Endothelial cell of hepatic sinusoid (primary cell): Measurements from ENCODE around the gene FOXC2.

Experiments
- in situ Hi-C: cut with HindIII; loops from 2 replicates; pipeline ENCODE4 v1.10.0; 2017; ENCODE audit warnings: low sequenced_read_pairs

FOXC2 gene

GRCh38 chr16:86566601-86566965, at the start of gene FOXC2:
FOXC2 (plus strand) TSS chr16:86566829; CDS start chr16:86567336, 507 bp downstream.
- in situ Hi-C loops = loop anchor here (25.0 kb wide), 1 partner anchor 696 kb away; no protein-coding TSS in a partner anchor

DNA sequence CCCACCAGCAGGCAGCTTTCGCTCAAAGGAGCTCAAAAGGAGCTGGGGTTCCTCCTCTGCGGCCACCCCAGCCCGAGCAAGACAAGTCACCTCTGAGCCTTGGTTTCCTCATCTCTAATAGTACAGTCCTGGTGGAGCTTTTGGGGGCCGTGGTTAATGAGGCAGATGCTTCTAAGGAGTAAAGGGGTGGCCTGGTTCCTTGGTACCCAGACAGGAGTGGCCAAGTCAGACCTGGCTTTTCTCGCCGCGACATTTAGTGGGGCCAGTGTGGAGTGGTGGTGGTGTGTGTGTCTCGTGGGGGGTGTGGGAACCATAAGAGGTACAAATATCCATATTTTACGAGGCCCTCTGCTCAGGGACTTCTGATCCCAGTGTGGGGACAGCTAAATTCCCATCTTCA, 49.6 kb upstream of the FOXC2 start:
- in situ Hi-C loops = loop anchor here (5.0 kb wide), 3 partner anchors 125 to 445 kb away; no protein-coding TSS in a partner anchor

DNA sequence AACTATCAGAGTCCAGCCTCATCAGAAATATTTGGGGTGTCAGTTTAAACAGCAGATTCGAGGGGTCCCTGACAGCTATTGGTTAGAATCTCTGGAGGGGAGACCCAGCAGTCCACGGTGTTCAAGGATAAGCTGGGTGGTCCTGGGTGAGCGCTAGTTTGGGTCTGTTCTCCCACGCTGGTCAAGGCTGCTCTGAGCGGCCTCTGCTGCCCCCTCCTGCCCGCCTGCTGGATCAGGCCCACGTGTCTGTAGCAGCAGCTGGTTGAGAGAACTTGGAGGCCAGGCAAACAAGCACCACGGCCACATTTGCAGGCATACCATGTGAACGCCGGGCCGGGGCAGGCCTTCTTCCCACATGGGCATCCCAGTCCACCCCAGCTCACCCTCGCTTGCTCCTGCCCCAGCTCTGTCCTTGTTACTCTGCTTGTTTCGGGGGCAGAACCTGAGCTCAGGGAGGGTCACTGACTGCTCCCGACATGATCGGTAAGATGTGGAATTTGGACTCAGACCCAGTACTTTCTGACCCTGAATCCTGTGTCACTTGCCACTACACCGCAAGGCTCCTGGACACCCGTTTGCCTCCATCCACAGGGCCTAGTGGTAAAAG, 48.9 kb upstream of the FOXC2 start:
- in situ Hi-C loops = loop anchor here (5.0 kb wide), 3 partner anchors 125 to 445 kb away; no protein-coding TSS in a partner anchor

DNA sequence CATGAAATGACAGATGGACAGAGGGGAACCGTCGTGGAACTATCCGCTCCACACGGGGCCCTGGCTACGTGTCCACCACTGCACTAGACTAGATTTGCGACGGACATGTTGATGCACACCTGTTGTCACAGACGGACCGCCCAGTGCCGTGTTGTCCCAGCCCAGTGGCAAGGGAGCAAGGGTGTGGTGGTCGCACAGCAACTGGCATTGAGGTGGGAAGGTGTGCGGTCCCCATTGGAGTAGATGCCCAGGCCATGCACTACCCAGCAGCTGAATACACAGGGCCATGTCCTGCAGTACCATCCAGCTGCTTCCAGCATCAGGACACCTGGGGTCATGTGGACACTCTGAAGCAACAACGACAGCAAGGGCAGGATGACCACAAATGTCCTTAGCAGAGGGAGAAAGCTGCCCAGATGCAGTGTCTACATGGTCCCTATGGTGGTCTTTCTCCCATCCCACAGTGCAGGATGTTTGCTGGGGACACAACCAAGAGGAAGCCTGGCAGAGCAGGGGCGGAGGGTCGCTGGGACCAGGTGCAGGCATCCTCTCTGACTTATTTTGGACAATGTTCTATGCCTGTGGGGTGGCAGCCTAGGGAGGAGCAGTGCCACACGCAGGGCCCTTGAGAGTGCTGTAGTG, 47.5 kb upstream of the FOXC2 start:
- in situ Hi-C loops = loop anchor here (5.0 kb wide), 3 partner anchors 127 to 447 kb away; no protein-coding TSS in a partner anchor

GRCh38 chr16:86519649-86520316, 46.8 kb upstream of the FOXC2 start:
- in situ Hi-C loops = loop anchor here (5.0 kb wide), 3 partner anchors 127 to 447 kb away; no protein-coding TSS in a partner anchor

DNA sequence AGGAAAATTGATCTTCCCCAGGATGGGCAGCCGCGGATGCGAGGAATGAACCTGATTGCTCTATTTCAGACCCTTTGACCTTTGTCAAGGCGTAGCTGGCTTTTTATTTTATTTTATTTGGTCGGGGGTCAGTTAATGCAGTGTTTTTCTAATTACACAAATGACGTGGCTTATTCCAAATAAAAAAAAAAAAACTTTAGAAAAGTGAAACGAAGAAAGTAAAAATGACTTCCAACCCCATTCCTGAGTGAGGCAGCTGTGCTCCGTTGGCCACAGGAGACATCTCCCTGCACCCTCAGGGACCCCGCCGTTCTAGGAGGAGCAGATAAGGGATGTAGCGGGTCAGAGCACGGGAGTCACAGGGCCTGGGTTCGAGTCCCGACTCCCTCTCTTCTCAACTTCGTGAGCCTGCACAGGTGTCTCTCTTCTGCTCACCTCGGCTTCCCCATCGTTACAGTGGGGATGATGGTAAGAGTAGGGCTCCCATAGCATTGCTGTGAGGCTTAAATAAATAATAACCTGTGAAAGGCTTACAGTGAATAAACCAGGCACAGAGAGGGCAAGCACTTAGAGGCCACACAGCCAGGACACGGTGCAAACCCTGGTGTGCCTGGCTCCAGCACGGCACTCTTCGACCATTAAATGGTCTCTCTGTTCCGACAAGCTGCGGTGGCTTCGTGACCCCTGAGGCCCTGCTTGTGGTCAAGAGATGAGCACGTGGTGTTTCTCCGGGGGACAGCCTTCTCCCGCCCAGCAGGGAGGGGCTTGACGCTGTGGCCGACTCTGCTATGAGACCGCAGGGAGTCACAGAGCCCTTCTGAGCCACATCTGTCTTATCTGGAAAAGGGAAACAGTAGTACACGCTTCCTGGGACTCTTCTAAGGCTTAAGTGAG, 46.1 kb upstream of the FOXC2 start:
- in situ Hi-C loops = no loop called here

- in situ Hi-C loops = no loop called here
Observed at GRCh38 chr16:86521236-86522197, 45.1 kb upstream of the FOXC2 start.

- in situ Hi-C loops = no loop called here
Observed at GRCh38 chr16:86522634-86523033, 44.0 kb upstream of the FOXC2 start.

GRCh38 chr16:86523166-86523740, 43.4 kb upstream of the FOXC2 start:
- in situ Hi-C loops = no loop called here

GRCh38 chr16:86524029-86524428, 42.6 kb upstream of the FOXC2 start:
- in situ Hi-C loops = no loop called here

- in situ Hi-C loops = no loop called here
Observed at GRCh38 chr16:86525696-86526095, 40.9 kb upstream of the FOXC2 start.

DNA sequence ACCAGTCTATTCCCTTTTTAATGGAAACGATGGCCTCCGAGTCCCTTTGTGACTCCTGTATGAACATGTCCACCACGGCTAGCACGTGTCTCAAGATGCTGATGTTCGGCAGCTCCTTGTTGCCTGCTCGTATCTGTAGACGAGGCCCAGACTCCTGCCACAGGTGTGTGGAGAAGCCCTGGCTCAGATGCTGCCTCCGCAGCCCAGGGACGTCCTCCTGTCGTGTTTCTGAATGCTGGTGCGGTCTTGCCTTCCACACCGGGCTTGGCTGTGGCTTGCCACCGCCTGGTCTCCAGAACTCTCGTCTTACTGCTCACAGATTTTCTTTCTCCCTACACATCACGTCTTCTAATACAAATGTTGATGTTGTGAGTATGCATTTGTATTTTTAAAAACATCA, 39.3 kb upstream of the FOXC2 start:
- in situ Hi-C loops = no loop called here

DNA sequence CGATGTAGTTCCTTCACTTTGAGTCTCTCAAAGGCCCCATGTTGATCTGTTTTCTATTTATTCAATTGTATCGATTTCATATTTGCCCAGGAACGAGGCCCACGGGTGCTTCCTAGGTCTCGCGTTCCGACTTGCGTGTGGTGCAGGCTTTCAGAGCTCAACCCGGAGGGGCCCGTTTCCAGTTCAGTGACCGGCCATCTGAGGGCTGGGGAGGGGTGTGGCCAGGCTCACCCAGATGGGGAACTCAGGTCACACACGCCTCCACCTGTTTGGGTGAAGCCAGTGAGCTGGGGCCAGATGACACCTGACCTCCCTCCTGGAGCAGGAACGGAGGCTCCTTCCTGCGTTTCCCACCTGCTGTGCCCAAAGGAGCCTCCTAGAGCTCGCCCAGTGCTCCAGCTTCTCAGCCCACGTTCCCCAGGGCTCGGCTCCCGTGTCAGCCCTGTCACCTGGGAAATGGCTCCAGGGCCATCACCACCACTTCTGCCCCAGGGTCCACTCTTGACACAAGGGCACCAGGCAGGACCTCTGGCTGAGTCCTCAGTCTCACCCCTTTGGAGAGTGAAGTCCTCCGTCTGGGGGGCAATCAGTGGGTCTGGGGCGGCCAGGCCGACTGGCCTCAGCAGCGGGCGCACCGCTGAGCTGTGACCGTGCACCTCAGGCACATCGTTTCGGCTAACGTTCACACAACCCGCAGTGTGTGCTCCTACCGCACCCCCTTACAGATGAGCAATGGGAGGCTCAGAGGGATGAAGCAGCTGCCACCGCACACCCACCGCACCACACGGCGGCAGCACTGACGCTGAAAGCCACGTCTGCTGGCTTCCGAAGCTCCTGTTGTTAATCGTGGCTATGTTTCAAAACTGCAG, 38.3 kb upstream of the FOXC2 start:
- in situ Hi-C loops = no loop called here

GRCh38 chr16:86529160-86529559, 37.5 kb upstream of the FOXC2 start:
- in situ Hi-C loops = no loop called here

GRCh38 chr16:86530251-86531190, 36.1 kb upstream of the FOXC2 start:
- in situ Hi-C loops = loop anchor here (5.0 kb wide), 1 partner anchor 53 kb away; no protein-coding TSS in a partner anchor

DNA sequence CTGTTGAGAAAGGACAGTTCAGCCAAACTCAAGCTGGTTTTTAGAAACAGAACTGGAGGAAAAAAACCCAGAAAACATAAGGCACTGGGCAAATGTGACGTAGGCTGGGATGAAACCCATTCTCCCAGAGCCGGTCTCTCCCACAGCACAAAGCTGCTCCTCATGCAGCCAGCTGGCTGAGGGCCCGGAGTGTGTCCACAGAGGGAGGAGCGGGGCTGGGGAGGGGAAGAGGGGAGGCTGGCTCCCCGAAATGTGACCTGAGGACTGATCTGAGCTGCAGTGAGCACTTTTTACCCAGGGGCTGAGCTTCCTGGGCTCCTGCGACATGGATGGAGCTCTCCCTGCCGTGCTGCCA, 35.5 kb upstream of the FOXC2 start:
- in situ Hi-C loops = loop anchor here (5.0 kb wide), 1 partner anchor 54 kb away; no protein-coding TSS in a partner anchor
